GM18498 (cell line): ENCODE measurements around the gene LMX1B.
"Not testable (repeated sequence)": the region's sequence is repeated elsewhere in the genome, so short reads cannot be mapped to it uniquely, and the experiment has no call there.

Experiments
- ATAC-seq: cut with Tn5 transposase; IDR thresholded peaks from one replicate; pipeline ENCODE4 v1.9.1; 2021; ENCODE audit warnings: mild to moderate bottlenecking, moderate library complexity; ENCODE audit not compliant: unreplicated experiment

The LMX1B gene

GRCh38 chr9:126652140-126652582, 38.4 kb downstream of the LMX1B start:
- no peak for ATAC-seq

- no peak for ATAC-seq
These were observed 40.4 kb downstream of the LMX1B start for GRCh38 chr9:126654124-126654523.

GRCh38 chr9:126656214-126656613, 42.5 kb downstream of the LMX1B start:
- not testable (repeated sequence) for ATAC-seq

- no peak for ATAC-seq
These were observed 44.6 kb downstream of the LMX1B start for GRCh38 chr9:126658201-126658825.

- no peak for ATAC-seq
These were observed 45.3 kb downstream of the LMX1B start for GRCh38 chr9:126658956-126659555.

GRCh38 chr9:126661122-126661520, 47.4 kb downstream of the LMX1B start:
- ATAC-seq: no peak

- no peak for ATAC-seq
These were observed 48.0 kb downstream of the LMX1B start for GRCh38 chr9:126661521-126662251.

- ATAC-seq: no peak
These were observed 49.9 kb downstream of the LMX1B start for GRCh38 chr9:126663661-126664072.

- no peak for ATAC-seq
These were observed 51.3 kb downstream of the LMX1B start for GRCh38 chr9:126664900-126665643.

GRCh38 chr9:126665644-126666035, 51.9 kb downstream of the LMX1B start:
- no peak for ATAC-seq

GRCh38 chr9:126666155-126666803, 52.6 kb downstream of the LMX1B start:
- no peak for ATAC-seq

GRCh38 chr9:126667190-126668055, 53.7 kb downstream of the LMX1B start:
- ATAC-seq: no peak

GRCh38 chr9:126668058-126668457, 54.3 kb downstream of the LMX1B start:
- no peak for ATAC-seq

GRCh38 chr9:126669108-126669507, 55.4 kb downstream of the LMX1B start:
- no peak for ATAC-seq

- no peak for ATAC-seq
These were observed 56.5 kb downstream of the LMX1B start for GRCh38 chr9:126670270-126670669.

GRCh38 chr9:126671381-126671831, 57.7 kb downstream of the LMX1B start:
- ATAC-seq: no peak

- ATAC-seq: no peak
These were observed 58.3 kb downstream of the LMX1B start for GRCh38 chr9:126671983-126672382.

- ATAC-seq: no peak
These were observed 59.0 kb downstream of the LMX1B start for GRCh38 chr9:126672634-126673284.

- no peak for ATAC-seq
These were observed 60.1 kb downstream of the LMX1B start for GRCh38 chr9:126673689-126674364.
